Peyer's patch (tissue), 4 donors: ENCODE results near the gene MS4A18.
"Not testable (repeated sequence)": the region's sequence is repeated elsewhere in the genome, so short reads cannot be mapped to it uniquely, and the experiment has no call there.

Experiments
- POLR2A ChIP-seq, 2 donors: fragments of 450-650 bp; IDR thresholded peaks; one replicate each; pipeline ENCODE4 v1.5.1; 2017; ENCODE audit warnings: antibody characterized with exemption in 2 of 2, mild to moderate bottlenecking in 2 of 2, moderate library complexity in 2 of 2
- TF ChIP-seq, protein P1 (sequence below), 6 experiments: fragments of 450-650 bp in 4 of 6; fragments of 200-600 bp in 2 of 6; sonication (generic) in 1 of 6; IDR thresholded peaks; one replicate each; pipeline ENCODE4 v1.5.1; 2017 to 2019; ENCODE audit warnings: antibody characterized with exemption in 6 of 6, mild to moderate bottlenecking in 3 of 6, moderate library complexity in 1 of 6

DNA sequence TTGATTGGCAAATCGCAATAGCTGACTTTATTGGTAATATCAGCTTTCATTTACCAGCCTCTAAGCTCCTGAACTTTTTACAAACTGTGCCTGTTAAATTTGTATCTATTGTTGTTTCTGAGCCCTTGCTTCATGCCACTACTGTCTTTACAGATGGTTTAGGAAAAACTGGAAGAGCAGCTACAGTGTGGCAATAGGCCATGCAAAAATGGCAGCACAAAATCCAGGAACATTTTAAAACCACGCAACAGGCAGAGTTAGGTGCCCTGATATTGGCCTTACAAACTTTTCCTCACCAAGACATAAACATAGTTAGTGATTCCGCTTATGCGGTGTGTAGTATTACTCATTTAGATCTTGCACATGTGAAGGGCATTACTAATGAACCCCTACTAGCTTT is 34.2 kb downstream of the MS4A18 start:
- TF ChIP-seq, protein P1, sequence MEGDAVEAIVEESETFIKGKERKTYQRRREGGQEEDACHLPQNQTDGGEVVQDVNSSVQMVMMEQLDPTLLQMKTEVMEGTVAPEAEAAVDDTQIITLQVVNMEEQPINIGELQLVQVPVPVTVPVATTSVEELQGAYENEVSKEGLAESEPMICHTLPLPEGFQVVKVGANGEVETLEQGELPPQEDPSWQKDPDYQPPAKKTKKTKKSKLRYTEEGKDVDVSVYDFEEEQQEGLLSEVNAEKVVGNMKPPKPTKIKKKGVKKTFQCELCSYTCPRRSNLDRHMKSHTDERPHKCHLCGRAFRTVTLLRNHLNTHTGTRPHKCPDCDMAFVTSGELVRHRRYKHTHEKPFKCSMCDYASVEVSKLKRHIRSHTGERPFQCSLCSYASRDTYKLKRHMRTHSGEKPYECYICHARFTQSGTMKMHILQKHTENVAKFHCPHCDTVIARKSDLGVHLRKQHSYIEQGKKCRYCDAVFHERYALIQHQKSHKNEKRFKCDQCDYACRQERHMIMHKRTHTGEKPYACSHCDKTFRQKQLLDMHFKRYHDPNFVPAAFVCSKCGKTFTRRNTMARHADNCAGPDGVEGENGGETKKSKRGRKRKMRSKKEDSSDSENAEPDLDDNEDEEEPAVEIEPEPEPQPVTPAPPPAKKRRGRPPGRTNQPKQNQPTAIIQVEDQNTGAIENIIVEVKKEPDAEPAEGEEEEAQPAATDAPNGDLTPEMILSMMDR (IDR thresholded peaks at IDR 0.05) = not testable (repeated sequence)
- not testable (repeated sequence) for TF ChIP-seq POLR2A (IDR thresholded peaks at IDR 0.05)
